Glutamatergic neuron (in vitro differentiated cells): Measurements from ENCODE around the gene SPATA21. TPM values are rescaled to one million over a fixed set of nuclear protein-coding genes. Genes with fewer than 3 reads are reported as not detected.
"Not testable (repeated sequence)": the region's sequence is repeated elsewhere in the genome, so short reads cannot be mapped to it uniquely, and the experiment has no call there.

Source experiments
- DNase-seq: peaks from one replicate; pipeline ENCODE4 v3.0.0; 2022
- H3K27ac Mint-ChIP-seq: one replicate; pipeline ENCODE4 v1.8.0; 2020; ENCODE audit warnings: mild to moderate bottlenecking, mixed read lengths, inconsistent platforms; ENCODE audit not compliant: unreplicated experiment
- H3K27me3 Mint-ChIP-seq: one replicate; pipeline ENCODE4 v1.8.0; 2020; ENCODE audit warnings: mild to moderate bottlenecking, moderate library complexity, mixed read lengths, inconsistent platforms; ENCODE audit not compliant: unreplicated experiment
- H3K36me3 Mint-ChIP-seq: one replicate; pipeline ENCODE4 v1.8.0; 2020; ENCODE audit warnings: mild to moderate bottlenecking, mixed read lengths, inconsistent platforms; ENCODE audit not compliant: unreplicated experiment
- H3K4me1 Mint-ChIP-seq: one replicate; pipeline ENCODE4 v1.8.0; 2020; ENCODE audit warnings: mild to moderate bottlenecking, low read depth, mixed read lengths, inconsistent platforms; ENCODE audit not compliant: unreplicated experiment
- H3K4me3 Mint-ChIP-seq: one replicate; pipeline ENCODE4 v1.8.0; 2020; ENCODE audit warnings: mild to moderate bottlenecking, mixed read lengths, inconsistent platforms; ENCODE audit not compliant: unreplicated experiment
- H3K9me3 Mint-ChIP-seq: one replicate; pipeline ENCODE4 v1.8.0; 2020; ENCODE audit warnings: mild to moderate bottlenecking, moderate library complexity, mixed read lengths, inconsistent platforms; ENCODE audit not compliant: unreplicated experiment
- total RNA-seq: library from RNA; stranded (reverse); fragmentation: NEBNext Ultra II Directional; extraction: Animal tissue kit (Norgen Biotek cat#: 25700); gene quantifications from one replicate; pipeline ENCODE4 v1.2.1, GENCODE V29; 2021; ENCODE audit not compliant: unreplicated experiment
- TF ChIP-seq, protein P1 (sequence below): fragments of 200-600 bp; sonication (generic); IDR thresholded peaks from one replicate; pipeline ENCODE4 v1.5.0; 2021; ENCODE audit not compliant: partially characterized antibody, unreplicated experiment

The SPATA21 gene
- total RNA-seq, 1 donor from 2014 or later: not detected

DNA sequence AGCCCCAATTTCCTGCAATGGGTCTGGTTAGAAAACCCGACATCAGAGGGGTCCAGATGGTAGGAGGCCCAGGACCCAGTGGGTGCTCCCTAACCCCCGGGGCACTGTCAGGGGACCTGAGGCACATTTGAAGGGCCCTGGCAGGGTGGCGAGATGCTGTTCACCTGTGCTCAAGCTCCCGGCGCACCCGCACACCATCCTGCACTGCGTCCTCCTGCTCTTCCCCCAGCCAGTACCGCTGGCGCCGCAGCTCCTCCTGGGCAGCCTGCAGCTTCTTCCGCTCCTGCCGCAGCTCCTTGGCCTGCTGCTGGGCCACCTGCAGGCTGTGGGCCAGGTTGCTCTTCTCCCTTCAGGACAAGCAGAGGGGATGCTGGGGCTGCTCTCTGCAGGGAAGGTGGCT lies 40.9 kb upstream of the SPATA21 start:
- H3K36me3 Mint-ChIP-seq: no peaks in the 10 kb centered on the region

DNA sequence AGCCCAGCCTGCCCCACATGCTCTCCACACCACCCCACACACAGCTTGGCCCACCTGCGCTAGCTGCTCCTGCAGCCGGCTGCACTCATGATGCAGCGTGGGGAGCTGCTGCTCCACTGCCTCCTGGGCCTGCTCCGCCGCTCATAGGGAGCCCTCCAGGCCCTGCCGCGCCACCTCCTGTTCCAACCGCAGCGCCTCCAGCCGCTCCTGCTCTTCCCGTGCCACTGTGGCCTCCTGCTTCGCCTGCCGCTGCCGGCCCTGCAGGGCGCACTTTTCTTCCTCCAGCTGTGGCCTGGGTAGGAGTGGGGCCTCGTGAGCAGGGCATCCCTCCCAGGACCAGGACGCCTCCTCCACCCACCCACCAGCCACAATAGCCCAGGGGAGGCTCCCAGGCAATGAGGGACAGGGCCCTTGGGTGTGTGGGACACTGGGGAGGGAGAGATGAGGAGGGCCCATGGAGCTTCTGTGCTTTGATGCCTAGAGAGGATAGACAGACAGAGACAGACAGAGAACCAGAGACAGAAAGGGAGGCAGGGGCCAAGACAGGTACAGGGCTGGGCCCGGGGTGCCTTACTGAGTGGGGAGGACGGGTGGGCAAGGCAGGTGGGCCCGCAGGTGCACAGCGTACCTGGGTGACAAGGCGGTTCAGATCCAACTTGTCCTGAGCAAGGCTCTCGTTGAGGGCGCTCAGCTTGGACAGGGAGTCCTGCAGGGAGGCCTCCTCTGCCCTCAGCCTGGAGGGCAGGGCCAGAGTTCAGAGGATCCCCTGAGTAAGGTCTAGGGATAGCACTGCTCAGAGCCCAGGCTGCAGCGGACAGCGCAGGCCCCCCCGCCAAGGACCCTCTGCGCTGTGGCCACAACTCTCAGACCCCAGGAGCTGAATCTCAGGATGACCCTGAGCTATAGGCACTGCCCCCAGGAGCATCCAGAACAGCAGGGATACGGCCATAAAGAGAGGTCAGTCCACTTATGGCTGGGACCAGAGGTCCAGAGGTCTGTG lies 38.8 kb upstream of the SPATA21 start:
- not testable (repeated sequence) for H3K4me3 Mint-ChIP-seq, H3K36me3 Mint-ChIP-seq, DNase-seq, H3K27me3 Mint-ChIP-seq, H3K9me3 Mint-ChIP-seq, H3K27ac Mint-ChIP-seq, H3K4me1 Mint-ChIP-seq

More for the DNA sequence above, 40.9 kb upstream of the SPATA21 start:
- DNase-seq: no peak
- TF ChIP-seq, protein P1, sequence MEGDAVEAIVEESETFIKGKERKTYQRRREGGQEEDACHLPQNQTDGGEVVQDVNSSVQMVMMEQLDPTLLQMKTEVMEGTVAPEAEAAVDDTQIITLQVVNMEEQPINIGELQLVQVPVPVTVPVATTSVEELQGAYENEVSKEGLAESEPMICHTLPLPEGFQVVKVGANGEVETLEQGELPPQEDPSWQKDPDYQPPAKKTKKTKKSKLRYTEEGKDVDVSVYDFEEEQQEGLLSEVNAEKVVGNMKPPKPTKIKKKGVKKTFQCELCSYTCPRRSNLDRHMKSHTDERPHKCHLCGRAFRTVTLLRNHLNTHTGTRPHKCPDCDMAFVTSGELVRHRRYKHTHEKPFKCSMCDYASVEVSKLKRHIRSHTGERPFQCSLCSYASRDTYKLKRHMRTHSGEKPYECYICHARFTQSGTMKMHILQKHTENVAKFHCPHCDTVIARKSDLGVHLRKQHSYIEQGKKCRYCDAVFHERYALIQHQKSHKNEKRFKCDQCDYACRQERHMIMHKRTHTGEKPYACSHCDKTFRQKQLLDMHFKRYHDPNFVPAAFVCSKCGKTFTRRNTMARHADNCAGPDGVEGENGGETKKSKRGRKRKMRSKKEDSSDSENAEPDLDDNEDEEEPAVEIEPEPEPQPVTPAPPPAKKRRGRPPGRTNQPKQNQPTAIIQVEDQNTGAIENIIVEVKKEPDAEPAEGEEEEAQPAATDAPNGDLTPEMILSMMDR: no peak
- H3K4me1 Mint-ChIP-seq: no peaks in the 10 kb centered on the region
- H3K27me3 Mint-ChIP-seq: peaks cover 4% of the 10 kb centered on the region
- peaks cover 1% of the 10 kb centered on the region for H3K9me3 Mint-ChIP-seq
- H3K27ac Mint-ChIP-seq: no peak overlapping the region
- no peak overlapping the region for H3K4me3 Mint-ChIP-seq

DNA sequence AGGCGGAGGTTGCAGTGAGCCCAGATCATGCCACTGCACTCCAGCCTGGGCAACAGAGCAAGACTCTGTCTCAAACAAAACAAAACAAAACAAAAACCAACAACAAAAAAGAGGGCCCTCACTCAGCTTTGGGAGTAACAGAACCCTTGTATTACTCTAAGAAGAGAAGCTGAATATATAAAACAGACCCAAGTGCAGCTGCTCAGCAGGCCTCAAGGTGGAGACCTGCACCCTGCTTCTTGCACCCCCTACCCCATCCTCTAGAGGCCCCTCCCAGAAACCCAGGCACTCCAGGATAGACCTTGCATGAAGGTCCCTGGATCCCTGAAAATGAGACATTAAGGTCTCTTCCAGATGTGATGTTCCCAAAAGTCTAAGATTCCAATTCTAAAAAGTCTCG lies 37.7 kb upstream of the SPATA21 start:
- H3K36me3 Mint-ChIP-seq, H3K27me3 Mint-ChIP-seq, DNase-seq, H3K9me3 Mint-ChIP-seq, H3K4me3 Mint-ChIP-seq, H3K27ac Mint-ChIP-seq, H3K4me1 Mint-ChIP-seq: not testable (repeated sequence)

GRCh38 chr1:16474166-16474800 lies 37.1 kb upstream of the SPATA21 start:
- Mint-ChIP-seq H3K27ac (no peak overlapping the region), H3K27me3 (peaks cover 6% of the 10 kb centered on the region), H3K4me3 (no peak overlapping the region), H3K9me3 (peaks cover 2% of the 10 kb centered on the region), H3K36me3 (no peaks in the 10 kb centered on the region), H3K4me1 (no peaks in the 10 kb centered on the region)
- DNase-seq: no peak
- TF ChIP-seq, protein P1: no peak

DNA sequence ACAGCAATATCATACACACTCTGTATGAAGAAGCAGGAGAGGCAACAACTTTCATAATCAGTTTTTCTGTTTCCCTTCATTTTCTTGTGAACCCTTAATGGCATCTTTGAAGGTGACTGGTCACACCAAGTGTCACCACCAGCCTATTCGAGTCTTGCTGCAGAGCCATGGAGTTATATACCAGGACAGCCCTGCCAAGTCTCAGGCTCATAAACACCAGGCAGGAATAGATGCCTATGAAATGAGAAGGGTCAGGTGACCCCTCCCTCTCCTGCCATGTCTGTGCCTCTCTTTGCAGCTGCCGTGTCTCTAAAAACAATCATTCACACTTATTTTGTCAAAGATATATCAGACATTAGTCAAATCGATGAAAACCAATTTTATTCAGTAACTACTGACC lies 31.3 kb upstream of the SPATA21 start:
- no peak for DNase-seq
- no peak overlapping the region for H3K4me3 Mint-ChIP-seq
- no peaks in the 10 kb centered on the region for H3K36me3 Mint-ChIP-seq
- TF ChIP-seq, protein P1: no peak
- H3K4me1 Mint-ChIP-seq: no peaks in the 10 kb centered on the region
- peaks cover 3% of the 10 kb centered on the region for H3K9me3 Mint-ChIP-seq
- H3K27ac Mint-ChIP-seq: no peak overlapping the region
- peaks cover 6% of the 10 kb centered on the region for H3K27me3 Mint-ChIP-seq
